ENCODE measurements around the gene ABHD1. TPM values are rescaled to one million over a fixed set of nuclear protein-coding genes. Genes with fewer than 3 reads are reported as not detected.

ABHD1 gene
- total and polyA plus RNA-seq, 4 donors = 0.09 to 2.0 (median 0.61) TPM

- Histone ChIP-seq H3K4me3 (ENCODE audit: low read depth in 1 of 3, low read length in 3 of 3) (no peak overlapping the region), H3K4me1 (ENCODE audit: control insufficient read depth in 4 of 4, insufficient read depth in 4 of 4, low read length in 3 of 4) (no peaks in the 10 kb centered on the region), H3K27me3 (ENCODE audit: control insufficient read depth in 4 of 4, insufficient read depth in 4 of 4, low read length in 3 of 4) (no peaks in the 10 kb centered on the region), H3K27ac (ENCODE audit: low read depth in 1 of 2, low read length in 2 of 2) (no peak overlapping the region), H3K9ac (ENCODE audit: low read depth in 1 of 2, low read length in 2 of 2) (no peak overlapping the region), H3K36me3 (ENCODE audit: control insufficient read depth in 4 of 4, insufficient read depth in 3 of 4, low read depth in 1 of 4, low read length in 3 of 4) (no peaks in the 10 kb centered on the region), H3K9me3 (ENCODE audit: control insufficient read depth in 4 of 4, low read length in 3 of 4) (no peaks in the 10 kb centered on the region)
- DNase-seq (ENCODE audit: low spot score) = no peak
- TF ChIP-seq YY1 (IDR thresholded peaks at IDR 0.05) = no peak
- WGBS = 88% methylated on average over 9 of the region's 9 CpGs
Measured at GRCh38 chr2:27155069-27155520, 31.5 kb downstream of the ABHD1 start.

GRCh38 chr2:27158468-27158867 is 34.9 kb downstream of the ABHD1 start:
- Histone ChIP-seq H3K27me3 (ENCODE audit: control insufficient read depth in 4 of 4, insufficient read depth in 4 of 4, low read length in 3 of 4) (no peaks in the 10 kb centered on the region), H3K36me3 (ENCODE audit: control insufficient read depth in 4 of 4, insufficient read depth in 3 of 4, low read depth in 1 of 4, low read length in 3 of 4) (no peaks in the 10 kb centered on the region), H3K27ac (ENCODE audit: low read depth in 1 of 2, low read length in 2 of 2) (no peak overlapping the region), H3K9ac (ENCODE audit: low read depth in 1 of 2, low read length in 2 of 2) (no peak overlapping the region), H3K4me1 (ENCODE audit: control insufficient read depth in 4 of 4, insufficient read depth in 4 of 4, low read length in 3 of 4) (peaks cover 0 to 2% (median under 1%) of the 10 kb centered on the region in 4 donors), H3K4me3 (ENCODE audit: low read depth in 1 of 3, low read length in 3 of 3) (no peak overlapping the region), H3K9me3 (ENCODE audit: control insufficient read depth in 4 of 4, low read length in 3 of 4) (no peaks in the 10 kb centered on the region)
- TF ChIP-seq GABPA (IDR thresholded peaks at IDR 0.05 in 1 of 2, conservative IDR thresholded peaks at IDR 0.05 in 1 of 2) (no peak), SP1 (IDR thresholded peaks at IDR 0.05) (no peak), JUND (IDR thresholded peaks at IDR 0.05) (no peak), CTCF (IDR thresholded peaks at IDR 0.05; ENCODE audit: low read depth, low read length, missing input control) (no peak), HNF4G (IDR thresholded peaks at IDR 0.05) (no peak), RXRA (IDR thresholded peaks at IDR 0.05) (no peak), HNF4A (conservative IDR thresholded peaks at IDR 0.05) (no peak), EGR1 (IDR thresholded peaks at IDR 0.05; ENCODE audit: low read depth in 2 of 2) (no peak), TAF1 (conservative IDR thresholded peaks at IDR 0.05) (no peak), ATF3 (IDR thresholded peaks at IDR 0.05) (no peak)
- TF ChIP-seq, protein P1, sequence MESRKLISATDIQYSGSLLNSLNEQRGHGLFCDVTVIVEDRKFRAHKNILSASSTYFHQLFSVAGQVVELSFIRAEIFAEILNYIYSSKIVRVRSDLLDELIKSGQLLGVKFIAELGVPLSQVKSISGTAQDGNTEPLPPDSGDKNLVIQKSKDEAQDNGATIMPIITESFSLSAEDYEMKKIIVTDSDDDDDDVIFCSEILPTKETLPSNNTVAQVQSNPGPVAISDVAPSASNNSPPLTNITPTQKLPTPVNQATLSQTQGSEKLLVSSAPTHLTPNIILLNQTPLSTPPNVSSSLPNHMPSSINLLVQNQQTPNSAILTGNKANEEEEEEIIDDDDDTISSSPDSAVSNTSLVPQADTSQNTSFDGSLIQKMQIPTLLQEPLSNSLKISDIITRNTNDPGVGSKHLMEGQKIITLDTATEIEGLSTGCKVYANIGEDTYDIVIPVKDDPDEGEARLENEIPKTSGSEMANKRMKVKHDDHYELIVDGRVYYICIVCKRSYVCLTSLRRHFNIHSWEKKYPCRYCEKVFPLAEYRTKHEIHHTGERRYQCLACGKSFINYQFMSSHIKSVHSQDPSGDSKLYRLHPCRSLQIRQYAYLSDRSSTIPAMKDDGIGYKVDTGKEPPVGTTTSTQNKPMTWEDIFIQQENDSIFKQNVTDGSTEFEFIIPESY (IDR thresholded peaks at IDR 0.05) = no peak
- WGBS = 81% methylated on average over 6 of the region's 6 CpGs
- no peak for DNase-seq (ENCODE audit: low spot score)

DNA sequence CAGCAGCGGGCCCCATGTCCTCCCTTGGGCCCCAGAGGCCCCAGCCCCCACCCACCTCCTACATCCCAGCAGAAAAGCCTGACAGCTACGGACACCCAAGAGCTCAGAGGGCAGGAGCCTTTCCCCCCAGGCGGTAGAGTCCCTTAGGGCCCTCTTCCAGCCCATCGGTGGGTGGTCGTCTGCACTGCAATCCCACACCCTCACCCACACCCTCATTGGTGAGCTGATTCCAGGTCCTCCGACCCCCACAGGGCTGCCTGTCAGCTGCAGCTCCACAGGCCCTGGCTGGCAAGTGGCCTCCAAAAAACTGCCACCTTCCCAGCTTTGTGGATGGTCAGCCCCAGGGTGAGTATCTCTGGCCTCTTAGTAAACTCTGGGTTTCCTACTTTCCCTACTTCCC is 35.7 kb downstream of the ABHD1 start:
- Histone ChIP-seq H3K9me3 (ENCODE audit: control insufficient read depth in 4 of 4, low read length in 3 of 4) (no peaks in the 10 kb centered on the region), H3K27me3 (ENCODE audit: control insufficient read depth in 4 of 4, insufficient read depth in 4 of 4, low read length in 3 of 4) (no peaks in the 10 kb centered on the region), H3K4me3 (ENCODE audit: low read depth in 1 of 3, low read length in 3 of 3) (no peak overlapping the region), H3K9ac (ENCODE audit: low read depth in 1 of 2, low read length in 2 of 2) (no peak overlapping the region), H3K36me3 (ENCODE audit: control insufficient read depth in 4 of 4, insufficient read depth in 3 of 4, low read depth in 1 of 4, low read length in 3 of 4) (no peaks in the 10 kb centered on the region), H3K27ac (ENCODE audit: low read depth in 1 of 2, low read length in 2 of 2) (no peak overlapping the region), H3K4me1 (ENCODE audit: control insufficient read depth in 4 of 4, insufficient read depth in 4 of 4, low read length in 3 of 4) (peaks cover 0 to 2% (median under 1%) of the 10 kb centered on the region in 4 donors)
- DNase-seq (ENCODE audit: low spot score) = no peak
- WGBS = 92% methylated on average over 6 of the region's 6 CpGs
- TF ChIP-seq EGR1 (IDR thresholded peaks at IDR 0.05; ENCODE audit: low read depth in 2 of 2) (no peak), TAF1 (conservative IDR thresholded peaks at IDR 0.05) (no peak), GABPA (IDR thresholded peaks at IDR 0.05 in 1 of 2, conservative IDR thresholded peaks at IDR 0.05 in 1 of 2) (no peak), YY1 (IDR thresholded peaks at IDR 0.05) (no peak), HNF4G (IDR thresholded peaks at IDR 0.05) (no peak), RAD21 (IDR thresholded peaks at IDR 0.05) (no peak), NR2F2 (IDR thresholded peaks at IDR 0.05) (no peak), RXRA (IDR thresholded peaks at IDR 0.05) (no peak), FOXA2 (IDR thresholded peaks at IDR 0.05) (no peak), HNF4A (conservative IDR thresholded peaks at IDR 0.05) (no peak), JUND (IDR thresholded peaks at IDR 0.05) (no peak)
- TF ChIP-seq, protein P1 (IDR thresholded peaks at IDR 0.05) = no peak
- TF ChIP-seq, protein P2, sequence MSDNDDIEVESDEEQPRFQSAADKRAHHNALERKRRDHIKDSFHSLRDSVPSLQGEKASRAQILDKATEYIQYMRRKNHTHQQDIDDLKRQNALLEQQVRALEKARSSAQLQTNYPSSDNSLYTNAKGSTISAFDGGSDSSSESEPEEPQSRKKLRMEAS (IDR thresholded peaks at IDR 0.05) = no peak
- TF ChIP-seq, protein P3, sequence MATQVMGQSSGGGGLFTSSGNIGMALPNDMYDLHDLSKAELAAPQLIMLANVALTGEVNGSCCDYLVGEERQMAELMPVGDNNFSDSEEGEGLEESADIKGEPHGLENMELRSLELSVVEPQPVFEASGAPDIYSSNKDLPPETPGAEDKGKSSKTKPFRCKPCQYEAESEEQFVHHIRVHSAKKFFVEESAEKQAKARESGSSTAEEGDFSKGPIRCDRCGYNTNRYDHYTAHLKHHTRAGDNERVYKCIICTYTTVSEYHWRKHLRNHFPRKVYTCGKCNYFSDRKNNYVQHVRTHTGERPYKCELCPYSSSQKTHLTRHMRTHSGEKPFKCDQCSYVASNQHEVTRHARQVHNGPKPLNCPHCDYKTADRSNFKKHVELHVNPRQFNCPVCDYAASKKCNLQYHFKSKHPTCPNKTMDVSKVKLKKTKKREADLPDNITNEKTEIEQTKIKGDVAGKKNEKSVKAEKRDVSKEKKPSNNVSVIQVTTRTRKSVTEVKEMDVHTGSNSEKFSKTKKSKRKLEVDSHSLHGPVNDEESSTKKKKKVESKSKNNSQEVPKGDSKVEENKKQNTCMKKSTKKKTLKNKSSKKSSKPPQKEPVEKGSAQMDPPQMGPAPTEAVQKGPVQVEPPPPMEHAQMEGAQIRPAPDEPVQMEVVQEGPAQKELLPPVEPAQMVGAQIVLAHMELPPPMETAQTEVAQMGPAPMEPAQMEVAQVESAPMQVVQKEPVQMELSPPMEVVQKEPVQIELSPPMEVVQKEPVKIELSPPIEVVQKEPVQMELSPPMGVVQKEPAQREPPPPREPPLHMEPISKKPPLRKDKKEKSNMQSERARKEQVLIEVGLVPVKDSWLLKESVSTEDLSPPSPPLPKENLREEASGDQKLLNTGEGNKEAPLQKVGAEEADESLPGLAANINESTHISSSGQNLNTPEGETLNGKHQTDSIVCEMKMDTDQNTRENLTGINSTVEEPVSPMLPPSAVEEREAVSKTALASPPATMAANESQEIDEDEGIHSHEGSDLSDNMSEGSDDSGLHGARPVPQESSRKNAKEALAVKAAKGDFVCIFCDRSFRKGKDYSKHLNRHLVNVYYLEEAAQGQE (IDR thresholded peaks at IDR 0.05) = no peak
